GM19438 (cell line): Measurements from ENCODE around the gene PNMA5.

ENCODE experiments used
- ATAC-seq: cut with Tn5 transposase; IDR thresholded peaks from one replicate; pipeline ENCODE4 v1.9.1; 2021; ENCODE audit warnings: low read depth; ENCODE audit not compliant: unreplicated experiment

PNMA5 gene

GRCh38 chrX:152959626-152960025, 34.3 kb downstream of the PNMA5 start:
- ATAC-seq = no peak

DNA sequence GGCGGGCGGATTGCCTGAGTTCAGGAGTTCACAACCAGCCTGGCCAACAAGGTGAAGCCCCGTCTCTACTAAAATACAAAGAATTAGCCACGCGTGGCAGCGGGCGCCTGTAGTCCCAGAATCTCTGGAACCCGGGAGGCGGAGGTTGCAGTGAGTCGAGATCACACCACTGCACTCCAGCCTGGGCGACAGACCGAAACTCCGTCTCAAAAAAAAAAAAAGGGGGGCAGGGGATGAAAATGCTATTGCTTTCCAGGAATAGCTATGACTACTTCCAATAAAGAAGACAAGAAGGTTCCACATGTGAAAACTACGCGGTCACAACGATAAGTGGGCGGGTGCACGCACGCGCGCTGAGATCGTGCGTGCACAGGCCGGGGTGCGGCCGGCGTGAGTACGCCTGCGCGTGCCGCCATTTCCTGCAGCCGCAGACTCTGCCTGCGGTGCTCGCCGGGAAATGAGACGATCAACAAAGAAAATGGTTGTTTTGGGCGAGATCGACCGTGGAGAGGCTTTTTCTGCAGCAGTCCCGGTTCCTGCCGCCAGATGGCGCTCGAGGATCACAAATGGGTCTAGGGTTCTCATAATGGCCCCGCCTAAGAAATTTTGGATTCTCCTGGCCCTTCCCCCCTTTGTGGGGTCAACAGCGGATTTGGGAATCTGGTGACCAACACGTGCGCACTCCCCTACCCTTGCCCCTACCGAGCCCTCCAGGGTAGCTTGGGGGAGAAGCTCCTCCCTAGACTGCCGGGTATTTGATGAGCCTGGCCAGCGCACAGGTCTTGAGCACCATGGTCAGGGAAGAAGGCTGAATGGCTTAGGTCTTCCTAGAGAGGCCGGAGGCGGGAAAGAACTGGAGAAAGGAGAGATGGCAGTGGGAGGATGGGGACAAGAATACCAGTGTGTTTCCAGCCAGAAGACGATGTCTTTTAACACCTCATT, 35.1 kb downstream of the PNMA5 start:
- ATAC-seq = peak; percentile 93

DNA sequence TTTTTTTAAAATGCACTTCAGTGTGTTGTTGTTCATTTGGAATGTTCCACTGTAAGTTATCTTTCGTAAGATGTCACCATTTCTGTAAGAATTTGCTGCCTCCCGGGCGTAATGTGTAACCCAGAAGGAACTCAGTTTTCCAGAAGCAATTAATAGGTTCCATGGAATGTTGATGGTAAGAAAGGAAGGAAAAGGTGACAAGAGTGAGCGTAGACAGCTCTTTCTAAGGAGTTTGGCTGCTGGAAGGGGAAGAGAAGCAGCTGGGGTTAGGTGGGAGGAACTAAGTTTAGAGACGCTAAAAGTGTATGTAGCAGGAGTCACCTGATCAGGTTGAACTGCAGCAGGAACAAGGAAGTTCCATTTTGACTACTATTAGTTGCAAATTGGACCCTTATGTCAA, 35.9 kb downstream of the PNMA5 start:
- no peak for ATAC-seq

DNA sequence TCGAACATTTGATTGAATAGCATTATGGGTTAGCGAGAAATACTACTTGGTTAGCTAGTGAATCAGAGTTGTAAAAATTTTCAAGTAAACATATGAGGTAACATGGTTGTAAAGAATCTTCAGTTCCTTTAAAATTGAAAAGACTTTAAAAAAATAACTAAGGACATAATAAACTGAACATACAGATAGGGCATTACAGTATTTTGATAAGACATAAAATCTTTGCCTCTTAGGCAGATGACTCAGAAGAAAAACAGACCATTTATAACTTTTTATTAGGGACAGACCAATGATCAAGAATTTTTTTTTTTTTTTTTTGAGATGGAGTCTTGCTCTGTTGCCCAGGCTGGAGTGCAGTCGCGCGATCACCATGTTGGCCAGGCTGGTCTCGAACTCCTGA, 43.1 kb downstream of the PNMA5 start:
- ATAC-seq = no peak

- no peak for ATAC-seq
Measured at GRCh38 chrX:152949114-152949513, 44.8 kb downstream of the PNMA5 start.

- ATAC-seq = no peak
Measured at GRCh38 chrX:152946681-152947080, 47.2 kb downstream of the PNMA5 start.

DNA sequence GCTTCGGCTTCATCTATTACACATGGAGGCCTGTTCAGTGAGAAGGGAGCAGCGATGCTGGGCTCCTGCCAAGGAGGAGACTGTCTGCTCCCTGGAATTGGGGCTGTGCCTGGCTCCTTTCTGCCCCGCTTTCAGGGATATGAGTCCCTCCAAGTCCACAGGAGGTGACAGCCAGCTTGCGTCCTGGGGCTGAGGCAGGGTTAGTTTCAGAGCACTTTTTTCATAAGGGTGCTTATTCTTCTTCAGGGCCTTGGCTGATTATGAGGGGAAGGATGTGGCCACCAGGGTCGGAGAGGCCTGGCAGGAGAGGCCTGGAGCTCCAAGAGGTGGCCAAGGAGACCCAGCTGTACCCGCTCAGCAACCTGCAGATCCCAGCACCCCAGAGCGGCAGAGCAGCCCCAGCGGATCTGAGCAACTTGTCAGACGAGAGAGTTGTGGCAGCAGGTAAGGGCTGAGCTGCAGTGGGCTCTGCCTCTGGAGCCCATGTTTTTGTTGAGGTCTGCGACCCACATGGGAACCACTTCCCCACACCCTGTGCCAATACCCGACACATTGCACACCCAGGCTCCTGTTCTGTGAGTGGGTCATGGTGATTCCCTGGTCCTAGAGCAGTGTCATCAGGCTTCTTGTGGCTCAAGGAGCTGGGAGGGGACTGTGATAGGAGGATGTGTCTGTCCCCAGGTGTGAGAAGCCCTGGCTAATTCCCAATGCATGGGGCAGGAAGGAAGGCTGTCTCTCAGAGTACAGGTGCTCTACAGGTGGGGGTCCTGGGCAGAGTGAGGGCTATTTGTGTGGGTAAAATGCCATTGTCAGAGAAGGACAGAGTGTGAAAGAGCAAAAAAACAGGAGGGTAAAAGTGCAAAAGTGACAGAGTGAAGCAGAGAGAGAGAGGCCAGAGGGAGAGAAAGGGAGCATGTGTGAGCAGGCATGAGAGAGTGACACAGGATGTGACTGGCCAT, 48.6 kb downstream of the PNMA5 start:
- ATAC-seq = no peak

DNA sequence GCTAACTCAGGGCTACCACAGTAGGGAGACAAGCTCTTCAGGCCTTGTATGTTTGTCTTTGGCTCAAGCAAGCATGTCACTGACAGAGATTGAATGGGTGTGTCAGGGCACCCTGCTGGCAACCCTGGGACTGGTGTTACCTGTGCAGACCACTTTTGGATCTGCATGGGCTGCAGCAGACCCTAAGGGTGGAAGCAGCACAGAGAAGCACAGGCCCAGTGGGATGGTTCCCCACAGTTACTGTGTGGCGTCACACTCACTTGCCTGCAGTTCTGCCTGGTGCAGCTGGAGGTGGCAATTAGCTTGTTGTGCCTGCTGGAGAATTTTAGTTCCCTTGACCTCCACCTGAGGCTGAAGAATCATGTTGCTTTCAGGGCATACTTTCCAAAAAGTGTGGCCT, 50.1 kb downstream of the PNMA5 start:
- ATAC-seq = no peak

- ATAC-seq = no peak
Measured at GRCh38 chrX:152942077-152942442, 51.9 kb downstream of the PNMA5 start.

GRCh38 chrX:152941328-152942076, 52.4 kb downstream of the PNMA5 start:
- ATAC-seq = peak; percentile 84
